Measurements from ENCODE around the gene SLC2A14. TPM values are rescaled to one million over a fixed set of nuclear protein-coding genes. Genes with fewer than 3 reads are reported as not detected.
A peak's percentile ranks its signal among the peaks of the same experiment; 100 is the strongest.
"Not testable (repeated sequence)": the region's sequence is repeated elsewhere in the genome, so short reads cannot be mapped to it uniquely, and the experiment has no call there.

SLC2A14 gene
- 2.4 TPM for polyA plus RNA-seq (2013)

DNA sequence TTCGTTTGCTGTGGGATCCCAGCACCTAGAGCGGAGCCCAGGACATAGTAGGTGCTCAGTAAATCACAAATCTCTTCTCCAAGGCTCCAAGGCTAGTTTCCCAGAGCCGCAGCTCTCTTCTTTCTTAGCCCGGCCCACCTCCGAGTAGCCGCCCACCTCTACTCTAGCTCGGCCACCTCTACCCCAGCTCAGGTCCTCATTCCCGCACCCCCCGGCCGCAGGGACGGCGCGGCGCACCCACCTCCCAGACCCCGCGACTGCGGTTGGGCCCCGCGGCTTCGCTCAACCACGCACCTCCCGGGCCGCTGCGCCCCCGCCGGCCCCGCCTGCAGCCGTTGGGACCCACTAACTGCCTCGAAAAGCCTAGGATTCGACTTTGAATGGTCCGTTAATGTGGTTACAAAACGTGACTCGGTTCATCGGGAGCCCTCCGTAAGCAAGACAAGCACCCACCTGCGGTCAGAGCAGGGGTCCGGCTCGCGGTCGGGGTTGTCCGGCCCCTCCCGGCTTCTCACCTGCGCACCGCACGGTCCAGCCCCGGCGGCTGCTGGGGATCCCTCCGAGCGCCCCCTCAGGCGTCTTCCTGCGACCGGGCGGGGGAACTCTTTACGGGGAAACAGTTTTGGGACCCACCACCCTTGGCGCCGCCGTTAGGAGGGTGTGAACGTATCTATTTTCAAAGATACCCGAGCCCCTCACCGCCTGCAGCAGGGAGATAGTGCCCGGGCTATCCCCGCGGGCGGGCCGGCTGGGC lies at the start of gene SLC2A14:
Gene SLC2A14, minus strand, starts transcription at position 350 of the 754 bp plus-strand sequence. CDS start 3,035 bp downstream, outside the sequence.
- peak; percentile 38 to 78 (median 64) for DNase-seq
- H3K4me3 ChIP-seq (ENCODE audit: control insufficient read depth in 1 of 7, extremely low read depth in 1 of 7, insufficient read depth in 4 of 7, low read depth in 2 of 7, low read length in 6 of 7): peak within 1 kb of the TSS in 4 of 7 experiments; percentile 17 to 75 (median 64)
- ChIA-PET CTCF (no interaction called here), POLR2A (no interaction called here)
- H3K9me3 ChIP-seq (ENCODE audit: control extremely low read depth in 1 of 5, control insufficient read depth in 4 of 5, insufficient read depth in 2 of 5, low read depth in 1 of 5, low read length in 4 of 5): no peaks in the 10 kb centered on the region
- peaks cover 2 to 27% (median 7%) of the 10 kb centered on the region in 5 experiments for H3K27me3 ChIP-seq (replicated peaks in 2 of 5; ENCODE audit: control insufficient read depth in 4 of 5, insufficient read depth in 5 of 5, low read length in 4 of 5)
- WGBS (ENCODE audit: insufficient coverage): 11% methylated on average over 62 of the region's 65 CpGs
- no peak within 1 kb of the TSS for H3K27ac ChIP-seq (ENCODE audit: insufficient read depth in 1 of 2, low read depth in 1 of 2, low read length in 2 of 2, poor library complexity in 1 of 2, severe bottlenecking in 2 of 2)
- no peaks in the 10 kb centered on the region for H3K36me3 ChIP-seq (ENCODE audit: control insufficient read depth in 4 of 4, insufficient read depth in 4 of 4, low read length in 3 of 4)
- peaks cover 0 to 6% (median 0%) of the 10 kb centered on the region in 4 experiments for H3K4me1 ChIP-seq (ENCODE audit: control extremely low read depth in 1 of 4, control insufficient read depth in 4 of 4, insufficient read depth in 4 of 4, low read length in 3 of 4)

DNA sequence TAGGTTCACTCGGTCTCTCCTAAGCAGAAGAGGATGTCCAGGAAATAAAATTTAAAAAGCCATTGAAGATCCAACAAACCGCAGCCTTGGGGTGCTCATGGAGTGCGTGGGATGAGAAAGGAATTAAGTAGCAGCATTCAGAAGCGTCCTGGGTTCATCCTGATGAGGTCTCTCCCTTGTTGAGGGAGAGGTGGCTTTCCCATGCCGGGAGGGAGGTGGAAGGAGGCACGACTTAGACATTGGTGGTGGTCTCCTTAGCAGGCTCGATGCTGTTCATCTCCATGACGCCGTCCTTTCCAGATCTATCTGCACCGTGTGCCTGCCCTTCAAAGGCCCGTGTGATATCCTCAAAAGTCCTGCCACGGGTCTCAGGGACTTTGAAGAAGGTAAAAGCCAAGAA lies 48.5 kb upstream of the SLC2A14 start:
- peaks cover 4 to 54% (median 38%) of the 10 kb centered on the region in 4 experiments for H3K36me3 ChIP-seq (ENCODE audit: control insufficient read depth in 4 of 4, insufficient read depth in 4 of 4, low read length in 3 of 4)
- DNase-seq; H3K9me3 ChIP-seq (ENCODE audit: control extremely low read depth in 1 of 5, control insufficient read depth in 4 of 5, insufficient read depth in 2 of 5, low read depth in 1 of 5, low read length in 4 of 5); CTCF ChIA-PET; H3K4me1 ChIP-seq (ENCODE audit: control extremely low read depth in 1 of 4, control insufficient read depth in 4 of 4, insufficient read depth in 4 of 4, low read length in 3 of 4); H3K27me3 ChIP-seq (replicated peaks in 2 of 5; ENCODE audit: control insufficient read depth in 4 of 5, insufficient read depth in 5 of 5, low read length in 4 of 5); H3K4me3 ChIP-seq (ENCODE audit: control insufficient read depth in 1 of 7, extremely low read depth in 1 of 7, insufficient read depth in 4 of 7, low read depth in 2 of 7, low read length in 6 of 7); H3K27ac ChIP-seq (ENCODE audit: insufficient read depth in 1 of 2, low read depth in 1 of 2, low read length in 2 of 2, poor library complexity in 1 of 2, severe bottlenecking in 2 of 2): not testable (repeated sequence)
- POLR2A ChIA-PET: interaction anchor here (0.6 kb wide), 2 partner anchors 13 to 147 kb away, joined by 3 read pairs; no protein-coding TSS in a partner anchor
- 100% methylated on average over 3 of the region's 12 CpGs for WGBS (ENCODE audit: insufficient coverage)

DNA sequence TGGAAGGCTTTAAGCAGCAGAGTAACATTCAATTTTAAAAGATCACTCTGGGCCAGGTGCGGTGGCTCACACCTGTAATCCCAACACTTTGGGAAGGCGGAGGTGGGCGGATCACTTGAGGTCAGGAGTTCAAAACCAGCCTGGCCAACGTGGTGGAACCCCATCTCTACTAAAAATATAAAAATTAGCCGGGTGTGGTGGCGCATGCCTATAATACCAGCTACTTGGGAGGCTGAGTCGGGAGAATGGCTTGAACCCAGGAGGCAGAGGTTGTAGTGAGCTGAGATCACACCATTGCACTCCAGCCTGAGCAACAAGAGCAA lies 45.5 kb upstream of the SLC2A14 start:
- H3K4me1 ChIP-seq (ENCODE audit: control extremely low read depth in 1 of 4, control insufficient read depth in 4 of 4, insufficient read depth in 4 of 4, low read length in 3 of 4); DNase-seq; H3K27me3 ChIP-seq (replicated peaks in 2 of 5; ENCODE audit: control insufficient read depth in 4 of 5, insufficient read depth in 5 of 5, low read length in 4 of 5); POLR2A ChIA-PET; H3K4me3 ChIP-seq (ENCODE audit: control insufficient read depth in 1 of 7, extremely low read depth in 1 of 7, insufficient read depth in 4 of 7, low read depth in 2 of 7, low read length in 6 of 7); H3K9me3 ChIP-seq (ENCODE audit: control extremely low read depth in 1 of 5, control insufficient read depth in 4 of 5, insufficient read depth in 2 of 5, low read depth in 1 of 5, low read length in 4 of 5); H3K27ac ChIP-seq (ENCODE audit: insufficient read depth in 1 of 2, low read depth in 1 of 2, low read length in 2 of 2, poor library complexity in 1 of 2, severe bottlenecking in 2 of 2): not testable (repeated sequence)
- 100% methylated on average over 3 of the region's 7 CpGs for WGBS (ENCODE audit: insufficient coverage)
- CTCF ChIA-PET: interaction anchor here (1.1 to 1.9 kb wide), 4 partner anchors 10 to 242 kb away, joined by 3 to 9 read pairs (median 5); no protein-coding TSS in a partner anchor
- H3K36me3 ChIP-seq (ENCODE audit: control insufficient read depth in 4 of 4, insufficient read depth in 4 of 4, low read length in 3 of 4): peaks cover 2 to 36% (median 24%) of the 10 kb centered on the region in 4 experiments

DNA sequence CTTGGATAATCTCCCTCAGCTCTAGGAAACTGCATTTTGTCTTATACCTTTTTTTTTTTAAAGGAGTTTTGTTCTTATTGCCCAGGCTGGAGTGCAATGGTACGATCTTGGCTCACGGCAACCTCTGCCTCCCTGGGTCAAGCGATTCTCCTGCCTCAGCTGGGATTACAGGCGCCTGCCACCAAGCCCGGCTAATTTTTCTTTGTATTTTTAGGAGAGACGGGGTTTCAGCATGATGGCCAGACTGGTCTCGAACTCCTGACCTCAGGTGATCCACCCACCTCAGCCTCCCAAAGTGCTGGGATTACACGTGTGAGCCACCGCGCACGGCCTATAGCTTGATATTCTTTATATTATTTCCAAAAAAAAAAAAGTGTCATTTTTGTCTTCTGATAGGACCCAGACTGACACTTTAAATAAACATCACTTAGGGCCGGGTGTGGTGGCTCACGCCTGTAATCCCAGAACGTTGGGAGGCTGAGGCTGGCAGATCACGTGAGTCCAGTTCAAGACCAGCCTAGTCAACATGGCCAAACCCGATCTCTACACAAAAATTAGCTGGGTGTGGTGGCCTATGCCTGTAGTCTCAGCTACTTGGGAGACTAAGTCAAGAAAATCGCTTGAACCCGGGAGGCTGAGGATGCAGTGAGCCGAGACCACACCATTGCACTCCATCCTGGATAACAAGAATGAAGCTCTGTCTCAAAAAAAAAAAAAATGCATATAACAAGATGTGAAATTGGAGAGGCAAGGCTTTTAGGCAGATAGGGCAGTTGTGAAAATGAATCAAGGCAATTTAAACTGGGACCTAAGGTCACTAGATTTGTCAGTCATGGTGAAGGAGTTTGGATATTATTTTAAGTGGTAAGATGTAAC lies 44.9 kb upstream of the SLC2A14 start:
- H3K27me3 ChIP-seq (replicated peaks in 2 of 5; ENCODE audit: control insufficient read depth in 4 of 5, insufficient read depth in 5 of 5, low read length in 4 of 5): peaks cover 0 to 3% (median 0%) of the 10 kb centered on the region in 5 experiments
- H3K4me1 ChIP-seq (ENCODE audit: control extremely low read depth in 1 of 4, control insufficient read depth in 4 of 4, insufficient read depth in 4 of 4, low read length in 3 of 4): peaks cover 0 to 5% (median 1%) of the 10 kb centered on the region in 4 experiments
- no peak overlapping the region for H3K27ac ChIP-seq (ENCODE audit: insufficient read depth in 1 of 2, low read depth in 1 of 2, low read length in 2 of 2, poor library complexity in 1 of 2, severe bottlenecking in 2 of 2)
- CTCF ChIA-PET: interaction anchor here (0.6 to 1.9 kb wide), 5 partner anchors 9 to 241 kb away, joined by 3 to 9 read pairs (median 3); no protein-coding TSS in a partner anchor
- POLR2A ChIA-PET: interaction anchor here (0.6 kb wide), 1 partner anchor 29 kb away, joined by 3 read pairs; no protein-coding TSS in a partner anchor
- H3K9me3 ChIP-seq (ENCODE audit: control extremely low read depth in 1 of 5, control insufficient read depth in 4 of 5, insufficient read depth in 2 of 5, low read depth in 1 of 5, low read length in 4 of 5): no peaks in the 10 kb centered on the region
- H3K4me3 ChIP-seq (ENCODE audit: control insufficient read depth in 1 of 7, extremely low read depth in 1 of 7, insufficient read depth in 4 of 7, low read depth in 2 of 7, low read length in 6 of 7): no peak overlapping the region
- no peak for DNase-seq
- 94% methylated on average over 10 of the region's 19 CpGs for WGBS (ENCODE audit: insufficient coverage)
- H3K36me3 ChIP-seq (ENCODE audit: control insufficient read depth in 4 of 4, insufficient read depth in 4 of 4, low read length in 3 of 4): peaks cover 0 to 30% (median 20%) of the 10 kb centered on the region in 4 experiments

DNA sequence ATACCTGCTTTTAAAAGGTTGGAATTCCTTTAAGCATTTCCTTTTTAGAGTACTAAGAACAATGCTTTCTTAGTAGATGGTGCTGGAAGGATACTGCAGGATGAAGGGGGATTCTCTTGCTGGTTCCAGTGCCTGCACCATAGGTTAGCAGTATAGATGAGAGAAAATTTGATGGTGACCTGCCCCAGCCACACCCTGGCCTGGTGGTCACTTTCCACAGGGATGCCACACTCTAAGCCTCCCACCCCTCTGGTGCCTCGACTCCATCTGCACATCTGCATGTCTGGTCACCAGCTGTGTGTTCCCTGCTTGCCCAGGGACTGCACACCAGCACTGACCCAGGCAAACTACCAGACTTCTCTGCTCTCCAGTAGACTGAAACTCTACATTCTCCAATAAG lies 44.2 kb upstream of the SLC2A14 start:
- Histone ChIP-seq H3K9me3 (ENCODE audit: control extremely low read depth in 1 of 5, control insufficient read depth in 4 of 5, insufficient read depth in 2 of 5, low read depth in 1 of 5, low read length in 4 of 5) (no peaks in the 10 kb centered on the region), H3K4me3 (ENCODE audit: control insufficient read depth in 1 of 7, extremely low read depth in 1 of 7, insufficient read depth in 4 of 7, low read depth in 2 of 7, low read length in 6 of 7) (no peak overlapping the region), H3K27me3 (replicated peaks in 2 of 5; ENCODE audit: control insufficient read depth in 4 of 5, insufficient read depth in 5 of 5, low read length in 4 of 5) (peaks cover 0 to 3% (median 0%) of the 10 kb centered on the region in 5 experiments), H3K4me1 (ENCODE audit: control extremely low read depth in 1 of 4, control insufficient read depth in 4 of 4, insufficient read depth in 4 of 4, low read length in 3 of 4) (peaks cover 0 to 5% (median 1%) of the 10 kb centered on the region in 4 experiments), H3K27ac (ENCODE audit: insufficient read depth in 1 of 2, low read depth in 1 of 2, low read length in 2 of 2, poor library complexity in 1 of 2, severe bottlenecking in 2 of 2) (no peak overlapping the region), H3K36me3 (ENCODE audit: control insufficient read depth in 4 of 4, insufficient read depth in 4 of 4, low read length in 3 of 4) (peaks cover 0 to 23% (median 14%) of the 10 kb centered on the region in 4 experiments)
- ChIA-PET POLR2A (no interaction called here), CTCF (interaction anchor here (1.1 kb wide), 1 partner anchor 16 kb away, joined by 3 read pairs; no protein-coding TSS in a partner anchor)
- WGBS (ENCODE audit: insufficient coverage): no CpG with 5 or more reads among the region's 1 CpG
- DNase-seq: no peak

DNA sequence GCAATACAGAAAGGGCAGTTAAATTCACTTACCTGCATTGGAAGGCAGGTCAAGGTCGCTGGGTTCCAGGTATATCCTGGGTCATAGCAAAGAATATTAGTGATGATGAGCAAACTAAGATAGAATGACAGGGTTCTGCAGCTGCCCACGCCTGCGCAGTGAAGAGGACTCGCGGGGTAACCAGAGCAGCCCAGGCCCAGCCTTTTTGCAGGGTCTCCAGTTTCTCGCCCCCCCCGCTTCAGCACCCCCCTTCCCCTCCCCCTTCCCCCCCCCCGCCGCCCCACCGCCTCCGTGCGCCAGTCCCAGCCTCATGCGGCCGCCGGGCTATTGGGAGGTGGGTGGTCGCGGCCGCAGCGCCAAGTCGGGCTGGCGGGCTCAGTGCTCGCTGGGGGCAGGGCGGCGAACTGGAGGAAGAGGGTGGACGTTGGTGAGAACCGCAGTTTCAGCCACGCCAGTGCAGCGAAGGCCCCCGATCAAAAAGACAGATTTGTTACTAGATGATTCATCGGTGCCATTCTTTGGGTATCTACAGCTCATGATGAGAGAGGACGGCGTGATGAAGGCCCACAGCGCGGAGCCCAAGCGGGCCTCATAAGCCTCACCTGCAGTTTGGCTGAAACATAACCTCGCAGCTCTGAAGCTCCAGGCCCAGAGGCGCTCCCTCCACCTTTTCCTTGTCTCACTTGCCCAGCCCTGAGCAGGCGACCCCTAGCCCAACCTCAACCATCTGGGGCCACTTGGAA lies 43.1 kb upstream of the SLC2A14 start:
- no peaks in the 10 kb centered on the region for H3K9me3 ChIP-seq (ENCODE audit: control extremely low read depth in 1 of 5, control insufficient read depth in 4 of 5, insufficient read depth in 2 of 5, low read depth in 1 of 5, low read length in 4 of 5)
- H3K36me3 ChIP-seq (ENCODE audit: control insufficient read depth in 4 of 4, insufficient read depth in 4 of 4, low read length in 3 of 4): peaks cover 0 to 14% (median 4%) of the 10 kb centered on the region in 4 experiments
- ChIA-PET CTCF (no interaction called here), POLR2A (no interaction called here)
- H3K4me1 ChIP-seq (ENCODE audit: control extremely low read depth in 1 of 4, control insufficient read depth in 4 of 4, insufficient read depth in 4 of 4, low read length in 3 of 4): peaks cover 0 to 5% (median 1%) of the 10 kb centered on the region in 4 experiments
- peaks cover 0 to 3% (median 0%) of the 10 kb centered on the region in 5 experiments for H3K27me3 ChIP-seq (replicated peaks in 2 of 5; ENCODE audit: control insufficient read depth in 4 of 5, insufficient read depth in 5 of 5, low read length in 4 of 5)
- peak in 2 of 3 donors; percentile 36 to 51 for DNase-seq
- H3K27ac ChIP-seq (ENCODE audit: insufficient read depth in 1 of 2, low read depth in 1 of 2, low read length in 2 of 2, poor library complexity in 1 of 2, severe bottlenecking in 2 of 2): no peak overlapping the region
- peak overlapping the region in 2 of 7 experiments; percentile 24 to 50 for H3K4me3 ChIP-seq (ENCODE audit: control insufficient read depth in 1 of 7, extremely low read depth in 1 of 7, insufficient read depth in 4 of 7, low read depth in 2 of 7, low read length in 6 of 7)
- WGBS (ENCODE audit: insufficient coverage): 42% methylated on average over 24 of the region's 38 CpGs

All from common myeloid progenitor, CD34-positive (primary cell).